ENCODE results near the gene HABP2. TPM values are rescaled to one million over a fixed set of nuclear protein-coding genes. Genes with fewer than 3 reads are reported as not detected.

The HABP2 gene
- polyA plus RNA-seq, 1 of the 3 experiments (the other 2 are of a cell fraction): not detected

DNA sequence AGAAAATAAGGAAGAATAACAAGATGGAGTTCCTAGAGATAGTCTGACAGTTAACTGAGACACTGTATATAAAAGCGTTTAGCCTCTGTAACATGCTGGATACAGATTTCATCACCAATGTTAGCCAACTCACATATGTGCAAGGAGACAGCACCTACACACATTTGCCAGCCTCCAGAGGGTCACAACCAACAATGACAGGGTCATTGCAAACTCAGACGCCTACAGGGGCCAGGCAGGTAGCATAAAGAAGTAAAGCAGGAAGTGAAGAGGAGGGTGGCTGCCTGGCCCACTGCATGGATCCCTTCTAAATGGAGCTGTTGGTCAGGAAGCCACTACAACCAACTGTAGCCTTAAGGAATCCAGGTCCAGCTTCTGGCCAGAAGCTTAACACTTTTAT, 60.6 kb downstream of the HABP2 start:
- H4K20me1 ChIP-seq (ENCODE audit: insufficient read depth): no peaks in the 10 kb centered on the region
- no peaks in the 10 kb centered on the region for H3K9me2 ChIP-seq
- H3K4me1 ChIP-seq (ENCODE audit: control insufficient read depth in 1 of 2, insufficient read depth in 2 of 2, low read depth in 1 of 2, low read length in 1 of 2): no peaks in the 10 kb centered on the region; a peak in 1 of 4 replicates
- H2AFZ ChIP-seq (ENCODE audit: low read depth): no peak overlapping the region
- peaks cover 15% of the 10 kb centered on the region; the same call in 1 of the 2 replicates for H3K27me3 ChIP-seq (ENCODE audit: insufficient read depth)
- H3K9me3 ChIP-seq: no peaks in the 10 kb centered on the region
- ChIA-PET POLR2A (interaction anchor here (0.6 kb wide), 1 partner anchor 132 kb away, joined by 4 read pairs; no protein-coding TSS in a partner anchor), CTCF (interaction anchor here (0.8 kb wide), 1 partner anchor 50 kb away, joined by 4 read pairs; no protein-coding TSS in a partner anchor)
- H3K4me3 ChIP-seq (ENCODE audit: low read depth in 2 of 2, low read length in 1 of 2): no peak overlapping the region
- no peak overlapping the region for H3K9ac ChIP-seq
- WGBS (ENCODE audit: low lambda C conversion rate): 15% methylated on average over 2 of the region's 2 CpGs
- H3K79me2 ChIP-seq (ENCODE audit: insufficient read depth): no peaks in the 10 kb centered on the region
- no peaks in the 10 kb centered on the region for H3K36me3 ChIP-seq (replicated peaks in 1 of 2; ENCODE audit: control insufficient read depth in 1 of 2, insufficient read depth in 2 of 2, low read length in 1 of 2)
- no peak overlapping the region for H3K27ac ChIP-seq (ENCODE audit: low read depth in 2 of 2, low read length in 1 of 2)
- no peaks in the 10 kb centered on the region for H3F3A ChIP-seq (replicated peaks; ENCODE audit: insufficient read depth)
- TF ChIP-seq EP300 (IDR thresholded peaks at IDR 0.05; ENCODE audit: borderline replicate concordance in 1 of 2, low read depth in 1 of 2, low read length in 1 of 2): no peak
- no peak for TF ChIP-seq CHD2 (IDR thresholded peaks at IDR 0.05; ENCODE audit: low read length, partially characterized antibody)
- TF ChIP-seq MEF2A (IDR thresholded peaks at IDR 0.05; ENCODE audit: borderline replicate concordance, low read depth): no peak
- no peak overlapping the region for H3K4me2 ChIP-seq
- no peak for DNase-seq

DNA sequence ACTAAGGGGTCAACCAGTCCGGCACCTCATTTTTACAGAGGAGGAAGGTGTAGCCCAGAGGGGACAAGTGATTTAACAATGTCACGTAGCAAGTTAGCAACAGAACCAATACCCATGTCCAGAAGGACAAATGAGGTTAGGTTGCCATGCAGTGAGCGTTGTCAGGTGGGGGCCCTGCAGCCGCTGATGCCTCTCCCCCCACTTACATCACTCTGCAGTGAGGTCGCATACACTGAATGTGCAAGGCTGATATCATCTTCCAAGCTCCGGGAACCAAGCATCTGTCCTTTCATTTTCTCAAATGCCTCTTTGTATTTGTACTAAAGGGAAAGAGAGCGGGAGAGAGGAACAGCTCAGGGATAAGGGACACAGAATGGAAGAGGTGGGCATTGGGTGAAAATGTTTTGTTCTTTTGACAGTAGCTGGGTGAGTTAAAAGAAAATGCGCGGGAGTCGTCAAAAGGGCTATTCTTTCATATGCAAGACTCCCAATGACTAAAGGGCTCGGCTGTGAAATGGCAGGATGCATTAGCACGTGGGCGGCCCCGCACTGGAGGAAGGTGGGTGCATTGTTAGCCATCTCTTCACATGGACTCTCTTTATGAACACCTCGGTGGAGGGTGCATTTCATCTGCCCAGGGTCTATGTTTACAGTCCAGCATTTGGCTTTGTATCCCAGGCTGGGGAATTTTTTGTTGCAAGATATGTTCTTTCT, 61.3 kb downstream of the HABP2 start:
- Histone ChIP-seq H3K4me1 (ENCODE audit: control insufficient read depth in 1 of 2, insufficient read depth in 2 of 2, low read depth in 1 of 2, low read length in 1 of 2) (no peaks in the 10 kb centered on the region; a peak in 1 of 4 replicates), H3K36me3 (replicated peaks in 1 of 2; ENCODE audit: control insufficient read depth in 1 of 2, insufficient read depth in 2 of 2, low read length in 1 of 2) (no peaks in the 10 kb centered on the region), H4K20me1 (ENCODE audit: insufficient read depth) (no peaks in the 10 kb centered on the region), H3K79me2 (ENCODE audit: insufficient read depth) (no peaks in the 10 kb centered on the region), H3F3A (replicated peaks; ENCODE audit: insufficient read depth) (no peaks in the 10 kb centered on the region), H3K9ac (no peak overlapping the region), H3K4me3 (ENCODE audit: low read depth in 2 of 2, low read length in 1 of 2) (no peak overlapping the region), H3K4me2 (no peak overlapping the region), H3K9me2 (no peaks in the 10 kb centered on the region), H2AFZ (ENCODE audit: low read depth) (no peak overlapping the region), H3K9me3 (no peaks in the 10 kb centered on the region), H3K27me3 (ENCODE audit: insufficient read depth) (peaks cover 15% of the 10 kb centered on the region; the same call in 1 of the 2 replicates), H3K27ac (ENCODE audit: low read depth in 2 of 2, low read length in 1 of 2) (no peak overlapping the region)
- ChIA-PET POLR2A (no interaction called here), CTCF (no interaction called here)
- 52% methylated on average over 15 of the region's 15 CpGs for WGBS (ENCODE audit: low lambda C conversion rate)
- TF ChIP-seq IRF3 (IDR thresholded peaks at IDR 0.05; ENCODE audit: low read depth, low read length) (no peak), TCF12 (IDR thresholded peaks at IDR 0.05) (no peak), FOXJ3 (CRISPR knock-in tag; IDR thresholded peaks at IDR 0.05) (no peak), TAF1 (IDR thresholded peaks at IDR 0.05; ENCODE audit: borderline replicate concordance, low read depth, low read length) (no peak), FOXM1 (IDR thresholded peaks at IDR 0.05; ENCODE audit: low read depth) (no peak), EZH2phosphoT487 (IDR thresholded peaks at IDR 0.05; ENCODE audit: borderline replicate concordance, low read depth) (no peak), NRF1 (IDR thresholded peaks at IDR 0.05; ENCODE audit: low read depth, low read length) (no peak), USF2 (IDR thresholded peaks at IDR 0.05; ENCODE audit: borderline replicate concordance, low read depth, low read length) (no peak), EP300 (IDR thresholded peaks at IDR 0.05; ENCODE audit: borderline replicate concordance in 1 of 2, low read depth in 1 of 2, low read length in 1 of 2) (no peak), RCOR1 (IDR thresholded peaks at IDR 0.05; ENCODE audit: low read length) (no peak), YY1 (IDR thresholded peaks at IDR 0.05; ENCODE audit: low read depth) (no peak), SMC3 (IDR thresholded peaks at IDR 0.05; ENCODE audit: low read depth, low read length) (no peak), MXI1 (IDR thresholded peaks at IDR 0.05; ENCODE audit: low read depth, low read length) (no peak), POLR2AphosphoS5 (IDR thresholded peaks at IDR 0.05; ENCODE audit: low read depth, low read length) (no peak), ELF1 (IDR thresholded peaks at IDR 0.05) (no peak), RXRA (IDR thresholded peaks at IDR 0.05; ENCODE audit: borderline replicate concordance, low read depth) (no peak), MEF2A (IDR thresholded peaks at IDR 0.05; ENCODE audit: borderline replicate concordance, low read depth) (no peak), NFIC (IDR thresholded peaks at IDR 0.05; ENCODE audit: borderline replicate concordance) (no peak)
- TF ChIP-seq, protein P1, sequence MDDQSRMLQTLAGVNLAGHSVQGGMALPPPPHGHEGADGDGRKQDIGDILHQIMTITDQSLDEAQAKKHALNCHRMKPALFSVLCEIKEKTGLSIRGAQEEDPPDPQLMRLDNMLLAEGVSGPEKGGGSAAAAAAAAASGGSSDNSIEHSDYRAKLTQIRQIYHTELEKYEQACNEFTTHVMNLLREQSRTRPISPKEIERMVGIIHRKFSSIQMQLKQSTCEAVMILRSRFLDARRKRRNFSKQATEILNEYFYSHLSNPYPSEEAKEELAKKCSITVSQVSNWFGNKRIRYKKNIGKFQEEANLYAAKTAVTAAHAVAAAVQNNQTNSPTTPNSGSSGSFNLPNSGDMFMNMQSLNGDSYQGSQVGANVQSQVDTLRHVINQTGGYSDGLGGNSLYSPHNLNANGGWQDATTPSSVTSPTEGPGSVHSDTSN (IDR thresholded peaks at IDR 0.05): no peak
- no peak for DNase-seq

Data from SK-N-SH (cell line).